GM18499 (cell line): ENCODE measurements around the gene HEXD.
"Not testable (repeated sequence)": the region's sequence is repeated elsewhere in the genome, so short reads cannot be mapped to it uniquely, and the experiment has no call there.

Experiments
- ATAC-seq: cut with Tn5 transposase; IDR thresholded peaks from one replicate; pipeline ENCODE4 v1.9.1; 2021; ENCODE audit warnings: moderate number of reproducible peaks; ENCODE audit not compliant: insufficient read depth, unreplicated experiment

Gene HEXD

DNA sequence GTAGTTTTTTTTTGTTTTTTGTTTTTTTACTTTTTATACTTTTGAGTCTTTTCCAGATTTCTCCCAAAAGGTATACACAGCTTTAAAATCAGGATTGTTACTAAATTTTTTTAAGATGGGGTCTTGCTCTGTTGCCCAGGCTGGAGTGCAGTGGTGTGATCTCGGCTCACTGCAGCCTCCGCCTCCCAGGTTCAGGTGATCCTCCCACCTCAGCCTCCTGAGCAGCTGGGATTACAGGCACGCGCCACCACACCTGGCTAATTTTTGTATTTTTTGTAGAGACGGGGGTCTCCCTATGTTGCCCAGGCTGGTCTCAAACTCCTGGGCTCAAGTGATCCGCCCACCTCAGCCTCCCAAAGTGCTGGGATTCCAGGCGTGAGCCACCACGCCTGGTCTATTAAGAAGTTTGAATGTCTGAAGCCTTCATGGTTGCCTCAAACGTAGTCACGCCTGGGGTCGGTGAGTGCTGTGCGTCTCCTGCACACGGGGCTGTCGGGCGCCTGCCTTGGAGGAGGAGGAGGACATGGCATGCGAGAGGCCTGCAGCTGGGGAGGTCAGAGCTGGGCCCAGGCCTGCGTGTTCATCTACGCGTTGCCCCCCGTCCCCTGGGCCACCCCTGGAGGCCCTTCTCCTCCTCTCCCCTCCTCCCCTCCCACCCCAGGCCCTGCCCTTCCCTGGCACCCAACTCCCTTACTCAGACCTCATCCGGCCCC lies 35.8 kb upstream of the HEXD start:
- not testable (repeated sequence) for ATAC-seq

DNA sequence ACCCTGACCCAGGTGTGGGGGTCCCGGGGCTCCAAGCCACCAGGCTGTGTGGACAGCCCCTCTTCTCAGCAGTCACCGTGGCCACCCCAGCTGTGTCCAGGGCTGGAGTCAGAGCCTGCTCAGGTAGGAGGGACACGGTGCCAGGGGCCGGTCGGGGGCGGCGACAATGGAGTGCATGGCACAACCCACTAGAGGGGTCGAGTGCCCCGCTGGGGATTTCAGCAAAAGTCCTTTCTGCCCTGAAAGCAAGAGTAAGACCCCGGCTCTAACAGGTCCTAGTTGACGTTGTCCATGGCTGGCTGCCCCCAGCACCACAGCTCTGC lies 35.3 kb upstream of the HEXD start:
- no peak for ATAC-seq

DNA sequence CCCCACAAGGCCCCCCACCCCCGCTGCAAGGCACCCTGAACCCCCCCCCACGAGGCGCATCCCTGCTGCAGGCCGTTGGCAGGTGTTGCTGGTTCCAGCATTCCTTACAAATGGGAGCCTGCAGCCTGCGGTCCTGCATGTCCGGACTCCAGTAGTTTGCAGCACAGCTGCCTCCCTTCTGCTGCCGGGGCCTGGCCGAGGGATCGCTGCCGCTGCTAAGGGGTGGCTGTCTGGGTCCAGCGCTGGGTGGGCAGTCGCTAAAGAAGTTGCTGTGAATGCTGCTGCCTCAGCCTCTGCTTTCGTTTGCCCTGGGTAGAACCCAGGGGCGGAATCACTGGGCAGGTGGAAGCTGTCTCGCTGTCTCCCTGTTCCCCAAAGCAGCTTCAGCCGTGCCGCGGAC lies 34.7 kb upstream of the HEXD start:
- ATAC-seq: no peak

DNA sequence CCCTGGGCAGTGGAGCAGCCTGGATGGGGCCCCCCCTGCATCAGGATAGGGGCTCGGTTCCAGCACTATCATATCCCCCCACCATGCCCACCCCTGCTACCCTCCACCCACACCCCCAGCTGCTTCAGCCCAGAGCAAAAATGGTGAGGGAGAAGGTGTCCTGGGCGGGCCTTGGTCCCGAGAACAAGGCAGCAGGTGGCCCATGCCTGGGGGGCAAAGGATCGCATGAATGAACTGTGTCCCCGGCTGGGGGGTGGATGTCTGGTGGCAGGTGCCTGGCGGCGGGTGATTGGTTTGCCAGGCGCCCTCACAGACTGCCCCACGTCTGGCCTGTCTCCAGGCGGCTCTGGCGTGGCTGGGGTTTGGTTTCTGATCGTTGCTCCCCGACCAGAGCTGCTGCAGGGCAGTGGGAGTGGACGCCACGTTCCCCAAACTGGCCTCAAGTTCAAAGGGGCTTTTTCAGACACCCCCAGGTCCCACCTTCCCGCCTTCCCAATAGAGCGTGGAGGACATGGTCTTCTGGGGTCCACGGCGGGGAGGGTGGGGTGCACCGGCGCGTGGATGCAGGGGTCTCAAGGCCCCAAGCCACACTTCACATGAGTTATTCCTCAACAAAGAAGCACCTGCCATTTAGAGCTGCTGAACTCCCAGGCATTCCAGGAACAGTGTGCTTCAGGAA lies 34.0 kb upstream of the HEXD start:
- no peak for ATAC-seq

DNA sequence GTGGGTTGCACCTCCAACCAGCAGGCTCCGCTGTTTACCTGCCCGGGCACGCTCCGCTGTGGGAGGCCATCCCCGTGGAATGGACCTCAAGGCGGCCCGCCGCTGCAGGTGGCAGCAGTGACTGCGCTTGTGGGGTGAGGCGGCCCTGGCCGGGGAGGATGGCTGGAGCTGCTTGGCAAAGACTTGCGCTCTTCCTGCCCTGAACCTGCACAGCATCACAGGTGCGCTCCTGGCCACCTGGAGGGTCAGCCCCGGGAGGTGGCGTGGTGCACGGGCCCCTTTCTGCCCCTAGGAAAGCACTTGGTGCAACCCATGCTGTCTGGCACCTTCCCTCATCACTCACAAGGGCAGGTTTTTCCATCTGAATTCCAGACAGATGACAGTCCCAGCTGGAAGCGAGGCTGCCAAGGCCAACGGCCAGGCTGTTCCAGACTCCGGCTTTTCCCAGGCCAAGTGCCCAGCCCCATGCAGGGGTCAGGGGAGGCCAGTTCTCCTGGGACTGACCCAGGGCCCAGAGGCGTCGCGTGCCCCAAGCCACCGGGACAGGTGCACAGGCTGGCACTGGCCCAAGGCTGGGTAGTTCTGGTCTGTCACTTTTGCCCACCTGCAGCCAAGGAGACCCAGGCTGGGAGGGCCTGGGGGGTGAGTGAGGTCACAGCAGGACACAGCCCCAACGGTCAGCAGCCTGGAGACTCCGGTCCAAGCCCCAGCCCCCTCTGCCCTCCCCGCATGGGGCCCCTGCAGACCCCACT lies 33.2 kb upstream of the HEXD start:
- no peak for ATAC-seq

DNA sequence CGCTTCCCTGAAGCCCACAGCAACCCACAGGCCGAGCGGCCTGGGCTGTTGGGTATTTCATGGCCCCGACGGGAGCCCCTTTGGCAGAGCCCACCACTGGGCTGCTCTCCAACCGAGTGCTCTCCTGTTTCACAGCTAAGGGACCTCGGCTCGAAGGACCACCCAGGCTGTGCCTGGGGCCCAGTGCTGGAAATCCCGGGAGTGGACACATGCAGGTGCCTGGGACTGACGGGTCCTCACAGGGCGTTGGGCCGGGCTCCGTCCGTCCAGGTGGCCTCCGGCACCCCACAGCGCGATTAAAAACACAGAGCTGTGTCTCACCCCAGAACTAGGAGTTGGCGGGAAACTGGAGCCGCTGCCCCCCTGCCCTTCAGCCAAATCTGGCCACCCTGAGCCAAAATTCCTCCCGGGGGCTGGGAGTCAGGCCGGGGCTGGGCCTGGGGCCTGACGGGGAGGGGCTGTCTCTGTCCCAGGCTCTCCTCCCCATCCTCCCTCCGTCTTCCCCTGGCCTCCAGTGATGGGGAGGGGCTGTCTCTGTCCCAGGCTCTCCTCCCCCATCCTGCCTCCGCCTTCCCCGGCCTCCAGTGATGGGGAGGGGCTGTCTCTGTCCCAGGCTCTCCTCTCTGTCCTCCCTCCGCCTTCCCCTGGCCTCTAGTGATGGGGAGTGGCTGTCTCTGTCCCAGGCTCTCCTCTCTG lies 32.4 kb upstream of the HEXD start:
- no peak for ATAC-seq

DNA sequence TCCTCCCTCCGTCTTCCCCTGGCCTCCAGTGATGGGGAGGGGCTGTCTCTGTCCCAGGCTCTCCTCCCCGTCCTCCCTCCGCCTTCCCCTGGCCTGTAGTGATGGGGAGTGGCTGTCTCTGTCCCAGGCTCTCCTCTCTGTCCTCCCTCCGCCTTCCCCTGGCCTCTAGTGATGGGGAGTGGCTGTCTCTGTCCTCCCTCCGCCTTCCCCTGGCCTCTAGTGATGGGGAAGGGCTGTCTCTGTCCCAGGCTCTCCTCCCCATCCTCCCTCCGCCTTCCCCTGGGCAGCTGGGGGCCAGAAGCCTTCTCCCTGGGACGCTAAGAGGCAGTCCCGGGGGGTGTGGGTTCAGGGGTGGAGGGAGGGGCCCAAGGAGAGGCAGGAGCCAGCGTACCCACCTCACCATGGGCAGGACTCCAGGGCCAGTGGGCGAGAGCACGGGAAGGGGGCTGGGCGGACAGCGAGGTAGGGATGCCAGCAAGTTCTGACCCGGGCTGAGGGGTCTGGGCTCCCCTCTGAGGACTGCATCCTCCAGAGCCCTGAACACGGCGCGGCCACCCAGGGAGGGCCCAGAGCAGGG lies 31.8 kb upstream of the HEXD start:
- ATAC-seq: no peak

DNA sequence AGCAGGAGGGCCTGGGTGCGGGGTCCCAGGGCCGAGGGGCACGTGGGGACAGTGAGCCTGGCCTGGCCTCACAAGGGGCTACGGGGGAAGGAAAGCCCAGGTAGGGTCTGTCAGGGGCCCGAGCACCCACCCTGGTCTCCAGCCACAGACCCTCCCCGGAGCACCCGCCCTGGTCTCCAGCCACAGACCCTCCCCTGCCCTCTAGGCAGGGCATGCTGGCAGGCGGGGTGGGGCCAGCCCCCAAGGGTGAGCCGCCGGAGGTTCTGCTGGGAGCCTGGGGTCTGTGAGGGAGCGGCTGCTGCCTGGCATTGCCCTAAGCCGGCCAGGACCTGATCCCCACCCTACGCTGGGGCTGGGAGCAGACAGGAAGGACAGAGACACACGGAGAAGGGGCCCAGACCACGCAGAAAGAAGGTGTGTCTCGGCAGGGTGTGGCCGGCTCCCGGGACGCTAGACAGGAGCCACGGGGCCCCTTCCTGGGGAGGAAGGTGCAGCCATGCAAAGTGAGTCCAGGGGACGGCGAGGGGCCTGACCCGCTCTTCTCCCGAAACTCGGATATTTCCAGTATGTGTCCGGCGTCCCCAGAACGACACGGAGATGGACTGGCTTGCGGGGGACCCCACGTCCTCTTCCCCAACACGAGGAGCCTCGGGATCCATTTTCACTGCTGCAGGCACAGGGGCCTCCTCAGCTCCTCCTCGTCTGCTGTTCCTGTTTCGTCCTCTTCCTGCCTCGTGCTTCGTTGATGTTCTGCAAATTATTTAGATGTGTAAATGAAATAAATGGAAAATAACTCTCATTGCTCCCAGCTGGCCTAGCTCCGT lies 31.1 kb upstream of the HEXD start:
- no peak for ATAC-seq

DNA sequence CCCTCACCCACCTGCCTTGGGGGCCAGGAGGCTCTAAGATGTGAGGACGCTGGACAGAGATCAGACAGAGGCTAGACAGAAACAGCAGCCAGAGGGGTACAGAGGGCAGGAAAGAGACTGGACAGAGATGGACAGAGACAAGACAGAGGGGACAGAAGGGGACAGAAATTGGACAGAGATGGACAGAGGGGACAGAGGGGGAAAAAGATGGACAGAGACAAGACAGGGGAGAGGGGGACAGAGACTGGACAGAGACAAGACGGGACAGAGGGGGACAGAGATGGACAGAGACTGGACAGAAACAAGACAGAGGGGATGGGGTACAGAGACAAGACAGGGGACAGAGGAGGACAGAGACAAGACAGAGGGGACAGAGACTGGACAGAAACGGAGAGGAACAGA lies 30.4 kb upstream of the HEXD start:
- ATAC-seq: no peak

DNA sequence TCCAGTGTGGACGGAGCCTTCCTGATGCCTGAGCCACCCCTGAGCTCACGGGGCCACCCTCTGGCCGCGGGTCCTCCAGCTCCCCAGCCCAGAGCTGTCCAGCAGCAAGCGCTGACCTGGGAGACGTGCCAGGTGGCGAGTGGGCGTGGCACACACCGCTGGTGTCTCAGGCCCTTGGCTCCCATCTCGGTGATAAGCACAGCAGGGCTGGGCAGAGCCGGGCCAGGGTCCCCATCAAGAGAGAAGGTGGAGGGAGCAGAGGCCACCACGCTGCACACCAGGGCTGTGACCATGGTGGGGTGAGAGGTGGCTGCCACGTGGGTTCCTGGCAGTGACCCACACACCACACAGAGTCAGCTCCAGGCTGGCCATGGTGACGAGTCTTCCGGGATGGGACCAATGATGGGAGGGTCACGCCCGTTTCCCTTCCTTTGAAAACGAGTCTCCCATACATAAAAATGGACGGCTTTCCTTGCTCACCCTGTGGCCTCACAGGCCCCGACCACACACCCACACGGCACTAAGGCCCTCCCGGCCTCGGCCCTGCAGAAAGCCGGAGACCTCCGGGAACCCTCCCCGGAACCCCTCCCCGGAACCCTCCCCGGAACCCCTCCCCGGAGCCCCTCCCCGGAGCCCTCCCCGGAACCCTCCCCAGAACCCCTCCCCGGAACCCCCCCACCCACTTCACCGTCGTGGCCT lies 29.8 kb upstream of the HEXD start:
- ATAC-seq: no peak

DNA sequence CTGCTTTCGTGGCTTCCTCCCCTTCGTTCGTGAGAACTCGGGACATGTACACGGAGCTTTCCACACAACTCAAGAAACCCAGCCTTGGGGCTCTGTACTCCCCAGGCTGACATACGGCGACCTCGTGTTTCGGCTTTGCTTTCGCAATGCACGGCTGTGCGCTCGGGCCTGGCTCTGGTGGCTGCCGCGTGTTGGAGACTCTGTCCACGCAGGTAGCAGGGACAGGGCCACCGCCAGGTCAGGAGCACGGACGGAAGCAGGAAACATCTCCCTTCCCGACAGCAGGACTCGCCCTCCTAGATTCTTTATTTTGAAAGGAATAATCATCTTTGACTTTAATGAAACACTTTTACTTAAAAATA lies 29.2 kb upstream of the HEXD start:
- no peak for ATAC-seq

DNA sequence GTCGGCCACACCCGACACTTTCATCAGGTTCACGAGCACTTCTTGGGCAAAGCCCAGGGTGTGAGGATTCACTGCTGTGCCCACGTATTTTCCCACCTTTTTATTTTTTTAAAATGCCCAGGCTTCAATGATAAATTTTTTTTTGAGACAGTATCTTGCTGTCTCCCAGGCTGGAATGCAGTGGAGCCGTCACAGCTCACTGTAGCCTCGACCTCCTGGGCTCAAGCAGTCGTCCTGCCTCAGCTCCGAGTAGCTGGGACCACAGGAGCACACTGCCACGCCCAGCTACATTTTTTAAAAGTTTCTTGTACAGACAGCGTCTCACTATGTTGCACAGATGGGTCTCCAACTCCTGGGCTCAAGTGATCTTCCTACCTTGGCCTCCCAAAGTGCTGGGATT lies 28.8 kb upstream of the HEXD start:
- no peak for ATAC-seq

DNA sequence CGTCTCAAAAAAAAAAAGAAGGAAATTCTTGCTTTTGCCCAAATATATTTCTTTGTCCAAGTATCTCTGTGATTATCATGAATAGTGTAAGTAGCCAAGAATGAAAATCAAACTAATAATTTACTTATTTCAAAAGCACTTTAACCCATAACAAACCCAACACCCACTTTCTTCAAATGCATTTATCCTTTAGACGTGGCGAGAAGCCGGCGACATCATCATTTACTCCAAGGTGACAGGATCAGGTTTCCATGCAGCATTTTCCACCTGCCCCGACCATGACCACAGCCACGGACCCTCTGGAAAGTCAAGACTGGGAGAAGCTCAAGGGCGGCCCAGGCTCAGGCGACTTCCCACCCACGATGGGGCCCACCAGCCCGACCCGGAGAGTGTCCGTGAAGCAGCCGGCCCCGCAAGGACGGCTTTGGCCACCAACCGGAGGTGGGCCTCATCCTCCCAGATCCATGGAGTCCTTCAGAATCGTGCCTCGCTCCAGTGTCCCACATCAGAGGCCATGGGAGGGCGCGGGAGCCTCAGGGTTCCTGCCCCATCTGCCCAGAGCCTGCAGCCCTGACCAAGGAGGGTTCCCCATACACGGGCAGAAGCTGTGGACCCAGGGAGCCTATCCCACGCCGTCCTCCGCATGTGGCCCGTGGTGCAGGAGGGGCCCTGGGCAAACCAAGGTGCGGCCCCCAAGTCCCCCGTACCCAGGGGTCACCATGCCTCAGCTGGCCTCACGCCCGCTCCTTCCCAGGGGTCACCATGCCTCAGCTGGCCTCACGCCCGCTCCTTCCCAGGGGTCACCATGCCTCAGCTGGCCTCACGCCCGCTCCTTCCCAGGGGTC lies 27.9 kb upstream of the HEXD start:
- ATAC-seq: no peak

DNA sequence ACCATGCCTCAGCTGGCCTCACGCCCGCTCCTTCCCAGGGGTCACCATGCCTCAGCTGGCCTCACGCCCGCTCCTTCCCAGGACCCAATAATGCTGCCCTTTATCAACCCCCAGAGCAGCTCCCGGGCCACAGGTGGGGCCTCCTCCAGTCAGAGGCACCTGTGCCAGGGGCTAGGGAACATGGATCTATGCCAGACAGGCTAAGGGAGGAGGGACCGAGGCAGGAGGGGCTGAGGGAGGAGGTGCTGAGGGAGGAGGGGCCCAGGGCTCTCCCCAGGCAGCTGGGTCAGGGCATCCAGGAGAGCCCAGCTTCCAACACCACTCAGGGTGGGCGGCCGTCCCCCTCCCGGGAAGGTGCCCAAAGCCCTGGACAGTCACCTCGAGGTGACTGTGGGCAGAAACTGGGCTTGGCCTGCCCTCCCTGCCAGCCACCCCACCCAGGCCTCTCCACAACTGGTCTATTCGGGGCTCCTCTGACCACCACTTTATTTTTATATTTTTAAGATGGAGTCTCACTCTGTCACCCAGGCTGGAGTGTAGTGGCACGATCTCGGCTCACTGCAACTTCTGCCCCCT lies 27.2 kb upstream of the HEXD start:
- ATAC-seq: no peak

DNA sequence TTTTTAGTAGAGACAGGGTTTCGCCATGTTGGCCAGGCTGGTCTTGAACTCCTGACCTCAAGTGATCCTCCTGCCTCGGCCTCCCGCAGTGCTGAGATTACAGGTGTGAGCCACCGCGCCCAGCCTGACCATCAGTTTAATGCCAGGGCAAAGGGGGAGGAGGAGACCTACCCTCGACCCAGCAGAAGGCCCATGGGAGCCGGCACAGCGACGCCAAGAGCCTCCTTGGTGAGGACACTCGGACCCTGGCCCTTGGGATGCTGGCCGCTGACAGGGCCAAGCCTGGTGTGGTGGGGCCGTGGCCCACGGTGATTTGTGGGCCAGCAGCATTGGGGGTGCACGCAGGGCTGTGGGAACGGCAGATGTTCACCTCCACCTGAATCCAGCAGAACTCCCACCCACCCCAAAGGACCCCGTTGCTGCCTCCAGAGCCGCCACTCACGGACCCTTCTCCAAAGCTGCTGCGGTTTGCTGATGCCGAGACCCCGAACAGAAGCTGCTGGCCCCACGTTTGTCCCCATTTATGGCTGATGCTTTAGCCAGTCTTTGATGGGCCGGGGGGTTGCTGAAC lies 26.6 kb upstream of the HEXD start:
- no peak for ATAC-seq

DNA sequence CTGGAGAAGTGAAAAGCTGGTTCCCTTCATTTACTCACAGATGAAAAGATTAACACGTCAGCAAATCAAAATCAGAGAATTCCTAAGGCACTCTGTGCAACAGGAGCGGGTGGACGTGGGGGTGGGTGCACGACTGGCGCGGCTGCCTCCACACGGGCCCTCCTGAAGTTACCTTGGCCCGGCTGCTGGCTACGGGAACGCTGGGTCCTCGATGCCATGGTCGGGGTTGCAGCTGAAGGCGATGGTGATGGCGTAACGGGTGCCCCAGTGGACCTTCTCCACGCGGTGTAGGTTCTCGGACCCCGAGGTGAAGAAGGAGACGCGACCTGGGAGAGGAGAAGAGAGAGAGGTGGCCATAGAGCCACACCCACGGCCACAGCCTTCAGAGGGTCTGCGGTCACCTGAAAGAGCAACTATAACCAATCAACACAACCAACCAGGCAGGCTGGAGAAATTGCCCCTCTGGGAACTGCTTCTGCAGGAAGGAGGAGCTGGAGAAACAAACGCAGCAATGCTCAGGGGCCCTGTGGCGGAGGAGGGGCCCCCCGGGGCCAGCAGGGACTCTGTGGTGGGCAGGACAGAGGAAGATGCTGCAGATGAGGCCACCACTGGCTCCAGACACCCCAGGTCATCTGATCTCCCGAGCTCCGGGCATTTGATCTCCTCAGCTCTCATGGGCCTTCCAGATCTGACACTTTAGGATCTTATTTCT lies 25.8 kb upstream of the HEXD start:
- no peak for ATAC-seq

DNA sequence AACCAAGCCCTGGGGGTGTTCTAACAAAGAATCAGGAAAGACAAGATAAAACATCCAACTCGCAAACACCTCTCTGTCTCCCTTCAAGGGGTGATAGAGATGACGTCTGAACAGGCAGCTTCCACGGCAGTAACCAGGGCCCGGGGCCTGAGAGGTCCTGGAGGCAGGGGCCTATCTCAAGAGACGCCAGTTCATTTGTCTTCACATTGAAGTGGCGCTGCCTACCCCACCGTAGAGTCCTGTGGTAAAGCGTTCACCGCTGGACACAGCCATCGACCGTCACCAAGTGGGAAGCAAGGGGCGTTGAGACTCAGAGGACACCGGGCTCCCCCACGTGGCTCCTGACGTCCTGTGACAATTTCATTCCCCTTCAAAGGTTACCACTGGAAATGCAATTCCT lies 25.2 kb upstream of the HEXD start:
- ATAC-seq: no peak
